NK-92 (cell line): Measurements from ENCODE around the gene AIF1L.

ENCODE experiments used
- DNase-seq: peaks from one replicate; lab custom pipeline; 2025; ENCODE audit not compliant: unreplicated experiment; lab: John Stamatoyannopoulos, UW

AIF1L gene

DNA sequence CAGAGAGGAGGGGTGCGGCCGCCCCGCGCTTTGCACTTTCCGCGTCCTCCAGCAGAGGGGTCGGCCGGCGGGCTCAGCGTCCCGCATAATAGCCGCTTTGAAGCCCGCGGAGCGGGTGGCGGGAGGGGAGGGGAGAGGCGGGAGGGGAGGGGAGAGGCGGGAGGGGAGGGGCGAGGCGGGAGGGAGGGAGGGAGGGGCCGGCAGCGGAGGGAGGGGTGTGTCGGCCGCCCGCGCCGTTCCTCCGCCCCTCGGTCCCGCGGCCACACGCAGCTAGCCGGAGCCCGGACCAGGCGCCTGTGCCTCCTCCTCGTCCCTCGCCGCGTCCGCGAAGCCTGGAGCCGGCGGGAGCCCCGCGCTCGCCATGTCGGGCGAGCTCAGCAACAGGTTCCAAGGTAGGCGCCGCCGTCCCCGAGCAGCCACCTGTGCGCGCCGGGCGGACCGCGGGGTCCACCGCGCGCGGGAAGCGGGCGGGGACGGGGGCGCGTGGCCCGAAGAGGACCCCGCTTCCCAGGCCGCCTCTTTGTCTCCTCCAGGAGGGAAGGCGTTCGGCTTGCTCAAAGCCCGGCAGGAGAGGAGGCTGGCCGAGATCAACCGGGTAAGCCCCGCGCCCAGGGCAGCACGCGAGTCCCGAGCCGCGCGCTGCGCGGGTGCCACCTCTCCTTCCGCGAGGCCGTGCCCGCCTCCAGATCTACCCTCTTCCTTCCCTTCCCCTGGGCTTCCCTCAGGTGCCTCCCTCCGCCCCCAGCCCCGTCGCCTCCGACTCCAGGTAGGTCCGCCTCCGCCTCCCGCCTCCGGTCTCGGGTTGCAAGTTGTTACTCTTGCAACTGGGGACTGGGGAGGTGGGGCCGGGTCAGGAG is at the start of gene AIF1L:
TSS of gene AIF1L (plus strand) at position 263 of the 857 bp plus-strand sequence. CDS start at position 362, 99 bp downstream.
- DNase-seq: no peak

DNA sequence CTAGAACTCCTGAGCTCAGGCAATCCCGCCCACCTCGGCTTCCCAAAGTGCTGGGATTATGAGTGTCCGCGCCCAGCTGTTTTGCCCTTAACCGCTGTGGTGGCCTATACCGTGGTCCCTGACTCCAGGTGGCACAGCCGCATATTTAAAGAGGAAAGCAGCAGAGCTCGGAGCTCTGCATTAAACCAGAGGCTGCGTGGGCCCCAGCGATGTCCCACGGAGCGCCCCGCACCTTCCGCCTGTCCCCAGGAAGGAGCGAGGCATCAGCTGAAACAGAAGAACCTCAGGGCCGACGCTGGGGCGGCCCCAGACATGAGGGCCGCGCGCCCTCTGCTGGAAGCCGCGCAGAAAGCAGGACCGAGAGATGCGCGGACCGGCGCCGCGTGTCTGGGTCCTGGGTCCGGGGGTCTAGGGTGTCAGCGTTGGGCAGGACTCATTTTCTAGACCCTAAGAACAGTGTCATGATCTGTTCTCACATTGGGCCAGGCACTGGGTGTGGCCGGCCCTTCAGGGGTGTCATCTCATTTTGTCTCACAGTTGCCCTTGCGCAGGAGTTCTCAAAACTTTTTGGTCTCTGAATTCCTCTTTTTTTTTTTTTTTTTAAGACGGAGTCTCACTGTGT is 49.6 kb upstream of the AIF1L start:
- DNase-seq: no peak

DNA sequence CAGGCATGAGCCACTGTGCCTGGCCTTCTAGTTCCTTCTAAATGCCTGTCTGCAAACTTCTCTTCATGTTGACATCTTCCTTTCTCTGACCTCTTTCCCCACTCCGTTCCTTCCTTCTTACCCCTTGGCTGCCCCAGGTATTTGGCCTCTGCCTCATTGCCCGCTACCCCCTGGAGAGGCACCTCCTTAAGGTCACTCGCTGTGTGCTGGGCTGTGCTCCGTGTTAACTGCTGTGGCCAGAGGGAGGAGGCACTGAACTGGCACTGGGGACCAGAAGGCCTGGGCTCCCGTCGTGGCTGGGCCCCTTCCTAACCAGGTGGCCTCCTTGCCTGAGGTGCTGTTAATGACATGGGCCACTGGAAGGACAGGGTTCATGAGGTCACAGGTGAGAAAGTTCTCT is 48.0 kb upstream of the AIF1L start:
- DNase-seq: no peak

DNA sequence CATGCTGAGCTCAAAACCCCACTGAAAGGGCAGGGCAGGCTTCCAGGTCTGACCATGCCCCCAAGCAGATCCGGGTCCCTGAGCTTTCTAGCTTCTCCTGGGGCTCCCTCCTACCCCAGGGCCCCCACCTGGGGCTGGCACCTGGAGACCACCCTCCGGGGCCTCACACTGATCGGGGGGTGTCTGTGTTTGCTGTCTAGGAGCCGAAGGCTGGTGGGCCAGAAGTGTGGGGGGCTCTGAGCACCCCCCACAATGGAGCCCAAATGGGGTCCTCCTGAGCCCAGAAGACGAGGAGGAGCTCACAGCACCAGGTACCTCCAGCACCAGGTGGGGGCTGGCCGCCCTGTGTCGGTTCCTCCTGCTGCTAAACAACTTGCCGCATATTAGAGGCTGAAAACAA is 47.5 kb upstream of the AIF1L start:
- DNase-seq: no peak

DNA sequence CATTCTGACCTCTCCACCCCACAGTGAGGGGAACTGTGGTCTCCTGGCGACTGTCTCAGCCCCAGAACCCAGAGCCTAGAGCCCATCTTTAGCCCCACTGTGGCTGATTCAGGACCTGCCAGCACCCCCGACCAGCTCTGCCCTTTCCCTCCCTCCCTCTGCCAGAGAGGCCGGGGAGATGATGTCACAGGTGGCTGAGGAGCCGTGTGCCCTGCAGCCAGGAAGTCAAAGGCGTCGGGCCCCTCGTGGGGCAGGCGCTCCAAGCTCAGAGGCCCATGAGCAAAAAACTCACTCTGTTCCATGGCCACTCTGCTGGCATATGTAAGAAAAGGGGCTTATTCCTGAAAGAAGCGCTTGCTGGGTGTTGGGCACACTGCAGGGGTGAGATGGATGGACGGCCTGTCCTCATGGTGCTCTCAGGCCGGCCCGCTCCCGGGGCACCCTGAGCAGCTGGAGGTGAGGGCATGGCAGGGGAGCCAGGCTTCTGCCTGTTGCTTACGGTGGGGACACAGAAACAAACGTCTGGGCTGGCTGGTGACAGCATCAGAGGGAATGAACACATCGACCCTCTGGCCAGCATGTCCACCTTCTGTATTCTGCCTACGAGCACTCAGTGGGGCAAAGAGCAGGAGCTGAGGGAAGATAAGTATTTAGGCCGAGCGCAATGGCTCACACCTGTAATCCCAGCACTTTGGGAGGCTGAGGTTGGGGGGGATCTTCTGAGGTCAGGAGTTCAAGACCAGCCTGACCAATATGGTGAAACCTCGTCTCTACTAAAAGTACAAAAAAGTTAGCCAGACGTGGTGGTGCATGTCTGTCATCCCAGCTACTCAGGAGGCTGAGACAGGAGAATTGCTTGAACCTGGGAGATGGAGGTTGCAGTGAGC is 46.3 kb upstream of the AIF1L start:
- no peak for DNase-seq

DNA sequence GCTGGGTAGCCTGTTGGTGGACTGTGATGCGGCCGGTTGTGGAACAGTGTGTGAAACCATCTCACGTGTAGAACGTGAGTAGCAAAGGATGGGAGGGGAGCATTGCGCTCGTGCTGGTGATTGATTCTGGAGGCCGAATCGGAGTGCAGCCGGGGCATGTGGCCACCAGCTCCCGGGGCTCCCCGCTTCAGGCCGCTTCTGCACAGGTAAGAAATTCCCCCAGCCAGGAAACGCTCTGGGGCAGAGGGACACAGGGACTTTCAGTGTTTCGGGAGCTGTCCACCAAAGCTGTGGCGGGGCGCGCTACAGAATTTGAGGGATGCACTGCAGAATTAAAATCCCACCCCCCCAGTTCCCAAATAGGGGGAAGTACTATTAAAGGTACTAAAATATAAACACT is 45.5 kb upstream of the AIF1L start:
- DNase-seq: no peak

DNA sequence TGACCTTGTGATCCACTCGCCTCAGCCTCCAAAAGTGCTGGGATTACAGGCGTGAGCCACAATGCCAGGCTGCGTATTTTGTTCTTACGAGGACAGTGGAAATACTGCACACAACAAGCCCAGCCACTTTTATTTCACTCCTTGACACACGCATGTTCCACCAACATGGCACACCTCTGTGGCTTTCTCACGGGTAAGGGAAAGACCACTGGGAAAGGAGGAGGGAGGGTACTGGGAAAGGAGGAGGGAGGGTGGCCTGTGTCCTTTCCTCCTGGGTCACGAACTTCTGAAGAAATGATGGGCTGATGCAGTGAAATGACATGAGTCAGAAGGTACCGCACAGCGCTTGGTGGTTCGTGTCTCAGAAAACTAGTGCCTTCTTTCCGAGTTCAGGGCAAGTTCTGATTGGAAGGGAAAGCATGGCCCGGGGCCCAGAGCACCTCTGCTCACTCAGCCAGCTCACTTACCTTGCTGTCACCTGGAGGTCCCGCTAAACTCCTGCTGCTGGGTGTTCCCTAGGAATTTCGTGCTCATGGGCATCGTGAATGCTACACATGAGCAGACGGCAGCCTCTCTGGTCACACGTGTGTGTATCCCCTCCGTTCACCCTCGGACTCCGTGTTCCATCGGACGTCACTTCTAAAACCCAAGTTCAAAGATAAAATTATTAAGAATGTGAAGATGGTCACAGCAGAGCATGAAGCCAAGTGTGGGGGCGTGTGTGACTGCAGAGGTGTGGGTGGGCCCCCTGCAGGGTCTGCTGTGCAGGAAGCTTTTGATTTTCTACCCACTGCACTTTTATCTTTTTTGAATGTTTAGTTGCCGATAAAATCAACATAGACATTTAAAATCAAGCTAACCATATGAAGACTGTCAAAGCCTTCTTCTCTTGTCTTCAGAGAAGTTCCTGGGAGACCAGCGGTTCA is 44.5 kb upstream of the AIF1L start:
- no peak for DNase-seq

DNA sequence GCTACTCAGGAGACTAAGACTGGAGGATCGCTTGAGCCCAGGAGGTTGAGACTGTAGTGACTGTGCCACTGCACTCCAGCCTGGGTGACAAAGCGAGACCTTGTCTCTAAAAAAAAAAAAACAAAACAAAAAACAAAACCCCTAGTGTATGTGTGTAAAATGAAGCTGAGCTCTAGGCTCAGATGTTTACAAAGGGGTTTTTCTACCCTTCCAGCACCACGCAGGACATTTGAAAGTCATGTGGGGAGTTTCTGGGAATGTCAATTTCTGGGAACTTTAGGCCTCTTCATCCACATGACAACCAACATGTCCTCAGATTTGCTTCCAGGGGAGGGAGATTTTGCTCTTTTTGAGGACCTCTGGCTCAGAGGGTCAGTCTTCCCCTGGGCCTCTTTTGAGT is 42.4 kb upstream of the AIF1L start:
- no peak for DNase-seq

DNA sequence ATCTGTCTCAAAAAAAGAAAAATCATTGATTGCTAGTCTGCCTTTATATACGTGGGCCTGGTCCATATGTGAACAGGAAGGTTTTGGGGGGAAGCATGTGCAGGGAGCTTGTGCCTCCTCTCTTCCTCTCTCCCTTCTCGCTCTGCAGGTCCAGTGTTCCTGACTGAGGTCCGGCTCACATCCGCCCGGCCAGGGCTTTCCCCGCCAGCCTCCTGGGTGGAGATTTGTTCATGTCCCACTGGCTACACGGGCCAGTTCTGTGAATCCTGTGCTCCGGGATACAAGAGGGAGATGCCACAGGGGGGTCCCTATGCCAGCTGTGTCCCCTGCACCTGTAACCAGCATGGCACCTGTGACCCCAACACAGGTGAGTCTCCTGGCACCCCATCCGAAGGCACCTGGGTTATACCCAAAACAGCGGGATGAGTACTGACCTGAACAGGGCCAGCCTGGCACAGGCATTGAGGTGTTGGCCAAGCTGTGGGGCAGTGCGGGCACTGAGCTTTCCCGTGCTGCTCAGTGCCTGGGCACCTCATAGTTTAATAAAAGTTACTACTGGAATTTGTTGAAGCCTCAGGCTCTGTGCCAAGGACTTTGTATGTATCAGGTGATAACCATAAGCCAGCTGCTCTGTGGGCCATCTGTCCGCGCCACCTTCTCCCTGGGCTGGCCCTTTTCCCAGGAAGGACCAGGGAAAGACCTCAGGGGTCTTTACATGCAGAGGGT is 39.4 kb upstream of the AIF1L start:
- DNase-seq: no peak

DNA sequence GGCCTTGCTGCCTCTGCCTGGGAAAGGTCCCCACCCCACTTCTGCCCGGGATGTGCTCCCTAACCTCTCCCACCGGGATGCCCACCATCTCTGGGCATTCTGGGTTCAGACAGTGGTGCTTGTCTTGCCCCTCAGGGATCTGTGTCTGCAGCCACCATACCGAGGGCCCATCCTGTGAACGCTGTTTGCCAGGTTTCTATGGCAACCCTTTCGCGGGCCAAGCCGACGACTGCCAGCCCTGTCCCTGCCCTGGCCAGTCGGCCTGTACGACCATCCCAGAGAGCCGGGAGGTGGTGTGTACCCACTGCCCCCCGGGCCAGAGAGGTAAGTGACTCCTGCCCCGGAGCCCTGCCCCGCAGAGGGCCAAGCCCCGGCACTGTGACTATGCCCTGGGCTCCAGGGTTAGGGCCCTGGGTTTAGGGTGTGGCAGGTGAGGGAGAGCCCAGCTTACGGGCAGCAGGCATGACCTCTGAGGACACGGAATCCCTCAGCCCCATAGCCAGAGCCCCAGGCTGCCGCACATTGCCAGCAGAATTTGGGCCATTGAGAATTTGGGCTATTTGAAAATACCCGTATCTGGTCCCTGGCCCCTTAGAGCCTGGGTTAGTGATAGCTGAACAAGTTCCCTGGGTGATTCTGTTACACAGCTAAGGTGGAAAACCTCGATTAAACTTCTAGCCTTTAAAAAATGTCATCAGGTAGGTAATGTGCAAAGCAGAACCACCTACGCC is 35.3 kb upstream of the AIF1L start:
- DNase-seq: no peak

DNA sequence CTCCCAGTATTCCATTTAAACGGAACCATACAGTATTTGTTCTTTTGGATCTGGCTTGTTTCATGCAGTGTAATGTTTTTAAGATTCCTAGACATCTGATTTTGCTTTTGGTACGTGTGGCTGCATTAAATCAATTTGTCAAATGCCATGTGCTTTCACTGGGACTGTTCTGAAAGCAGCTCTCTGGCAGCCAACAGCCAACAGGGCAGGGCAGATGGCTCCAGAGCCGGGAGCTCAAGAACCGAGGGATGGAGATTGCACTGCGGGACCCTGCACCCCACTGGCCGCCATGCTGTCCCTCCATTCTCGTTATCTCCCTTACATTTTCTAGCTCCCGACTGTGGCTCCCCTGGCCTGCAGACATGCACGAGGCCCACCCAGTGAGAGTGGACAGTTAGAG is 33.4 kb upstream of the AIF1L start:
- no peak for DNase-seq

DNA sequence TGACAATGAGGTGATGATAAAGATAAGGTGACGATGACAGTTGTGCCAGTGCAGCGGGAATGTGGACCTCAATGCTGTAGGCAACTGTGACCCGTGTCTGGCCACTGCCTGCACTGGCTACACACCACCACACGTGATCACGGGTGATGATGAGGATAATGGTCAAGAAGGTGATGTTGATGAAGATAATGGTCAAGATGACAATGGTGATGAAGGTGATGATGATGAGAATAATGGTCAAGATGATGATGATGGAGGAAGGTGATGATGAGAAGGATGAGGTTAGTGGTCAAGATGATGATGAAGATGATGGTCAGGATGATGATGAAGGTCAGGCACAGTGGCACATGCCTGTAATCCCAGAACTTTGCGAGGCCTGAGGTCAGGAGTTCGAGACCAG is 30.7 kb upstream of the AIF1L start:
- no peak for DNase-seq

DNA sequence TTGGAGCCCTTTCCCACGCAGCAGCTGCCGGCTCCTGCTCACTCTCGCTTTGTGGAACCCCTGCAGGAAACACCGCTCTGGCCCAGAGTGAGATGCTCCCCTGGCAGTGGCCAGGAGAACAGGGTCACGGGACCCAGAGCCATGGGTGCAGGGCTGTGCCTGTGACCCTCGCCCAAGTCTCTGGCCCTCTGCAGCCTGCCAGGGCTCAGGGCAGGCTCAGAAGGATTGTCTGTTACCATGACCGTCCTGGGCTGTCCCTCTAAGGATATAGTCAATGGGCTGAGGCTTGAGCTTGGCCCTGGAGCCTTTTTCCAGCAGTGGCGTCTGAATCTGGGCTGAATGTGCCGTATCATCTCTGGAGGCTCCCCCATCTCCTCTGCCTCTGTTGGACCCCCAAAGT is 28.7 kb upstream of the AIF1L start:
- DNase-seq: no peak

DNA sequence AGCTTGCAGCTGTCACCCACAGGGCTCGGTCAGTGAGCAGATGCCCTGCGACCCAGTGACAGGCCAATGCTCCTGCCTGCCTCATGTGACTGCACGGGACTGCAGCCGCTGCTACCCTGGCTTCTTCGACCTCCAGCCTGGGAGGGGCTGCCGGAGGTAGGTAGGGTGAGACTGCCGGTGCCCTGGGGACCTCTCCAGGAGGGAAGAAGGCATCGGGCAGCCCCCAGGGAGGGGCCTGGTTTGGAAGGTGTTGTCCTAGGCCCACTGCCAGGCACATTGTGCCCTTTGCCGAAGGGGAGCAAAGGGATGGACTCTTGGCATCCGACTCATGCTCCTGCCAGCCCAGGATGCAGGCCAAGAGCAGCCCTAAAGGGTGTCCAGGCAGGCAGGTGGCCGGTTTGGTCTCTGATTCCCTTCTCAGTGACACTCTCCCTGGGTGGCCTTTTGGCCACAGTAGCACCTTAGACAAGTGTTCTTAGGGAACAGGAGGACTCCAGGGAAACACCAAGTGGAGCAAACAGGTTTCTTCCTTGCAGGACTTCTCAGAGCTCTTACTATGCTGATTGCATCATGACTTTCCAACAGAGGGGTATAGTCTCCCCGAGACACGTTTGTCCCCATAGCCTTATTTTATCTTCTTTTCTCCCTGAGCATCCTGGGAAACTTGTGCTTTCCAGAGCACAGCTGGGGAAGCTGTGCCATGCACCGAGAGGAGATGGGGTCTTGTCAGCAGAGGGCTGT is 28.1 kb upstream of the AIF1L start:
- no peak for DNase-seq

DNA sequence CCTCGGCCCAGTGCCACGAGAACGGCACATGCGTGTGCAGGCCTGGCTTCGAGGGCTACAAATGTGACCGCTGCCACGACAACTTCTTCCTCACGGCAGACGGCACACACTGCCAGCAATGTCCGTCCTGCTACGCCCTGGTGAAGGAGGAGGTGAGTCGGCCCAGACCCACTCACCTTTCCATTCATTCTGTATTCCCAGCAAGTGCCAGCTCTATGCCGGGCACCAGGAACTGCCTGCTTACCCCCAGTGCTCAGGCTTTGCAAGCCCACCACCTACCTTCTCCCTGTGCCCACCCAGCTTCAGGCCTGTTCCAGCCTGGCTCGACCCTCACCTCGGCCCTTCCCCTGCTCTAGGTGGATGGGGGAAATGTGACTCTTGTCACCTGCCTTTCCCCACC is 26.6 kb upstream of the AIF1L start:
- no peak for DNase-seq

DNA sequence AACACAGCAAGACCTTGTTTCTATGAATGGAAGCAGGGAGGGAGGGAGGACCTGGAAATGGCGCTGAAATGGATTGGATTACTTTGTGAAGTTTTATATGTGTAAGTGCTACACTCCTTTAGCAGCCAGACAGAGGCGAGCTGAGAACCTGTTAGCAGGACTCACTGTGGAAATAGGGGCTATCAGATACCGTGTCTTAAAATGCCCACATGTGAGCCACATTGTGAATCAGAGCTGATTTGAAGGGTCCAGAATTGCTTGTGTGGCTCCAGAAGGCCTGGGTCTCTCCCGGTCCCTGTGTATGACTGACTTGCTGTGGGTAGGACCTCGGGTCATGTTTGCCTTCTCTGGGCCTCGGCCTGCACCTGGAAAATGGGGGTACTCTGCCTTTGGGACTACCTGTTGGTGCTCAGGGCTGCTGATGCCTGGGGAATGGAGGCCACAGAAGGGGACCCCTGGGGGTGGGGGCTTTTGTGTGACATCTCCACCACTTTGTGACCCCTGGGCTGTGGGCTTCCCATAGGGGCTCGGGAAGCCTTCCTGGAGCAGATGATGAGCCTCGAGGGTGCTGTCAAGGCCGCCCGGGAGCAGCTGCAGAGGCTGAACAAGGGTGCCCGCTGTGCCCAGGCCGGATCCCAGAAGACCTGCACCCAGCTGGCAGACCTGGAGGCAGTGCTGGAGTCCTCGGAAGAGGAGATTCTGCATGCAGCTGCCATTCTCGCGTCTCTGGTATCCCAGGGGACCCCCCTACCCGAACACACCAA is 24.0 kb upstream of the AIF1L start:
- no peak for DNase-seq

DNA sequence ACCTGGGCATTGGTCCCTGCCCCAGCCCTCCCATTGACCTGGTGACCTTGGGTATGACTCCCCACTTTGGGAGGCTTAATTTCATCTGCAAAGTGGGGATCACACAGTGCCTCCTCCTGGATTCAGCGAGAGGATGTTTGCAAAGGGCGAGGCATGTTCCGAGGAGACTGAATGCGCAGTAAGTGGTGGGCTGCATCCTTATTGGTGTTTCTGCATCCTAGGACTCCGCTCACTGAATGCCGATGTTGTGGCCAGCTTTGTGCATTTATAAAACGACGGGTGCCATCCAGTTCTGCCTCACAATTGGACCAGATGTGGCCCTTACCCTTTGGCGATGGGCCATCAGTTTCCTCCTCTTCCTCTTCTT is 23.5 kb upstream of the AIF1L start:
- no peak for DNase-seq
